ENCODE results near the gene EHD2. TPM values are rescaled to one million over a fixed set of nuclear protein-coding genes. Genes with fewer than 3 reads are reported as not detected.

Gene EHD2
- total and polyA plus RNA-seq, 2 of the 13 experiments (the other 11 are each of a cell fraction or from before 2014, with no cell fraction given), result 0.09 to 0.28 TPM

DNA sequence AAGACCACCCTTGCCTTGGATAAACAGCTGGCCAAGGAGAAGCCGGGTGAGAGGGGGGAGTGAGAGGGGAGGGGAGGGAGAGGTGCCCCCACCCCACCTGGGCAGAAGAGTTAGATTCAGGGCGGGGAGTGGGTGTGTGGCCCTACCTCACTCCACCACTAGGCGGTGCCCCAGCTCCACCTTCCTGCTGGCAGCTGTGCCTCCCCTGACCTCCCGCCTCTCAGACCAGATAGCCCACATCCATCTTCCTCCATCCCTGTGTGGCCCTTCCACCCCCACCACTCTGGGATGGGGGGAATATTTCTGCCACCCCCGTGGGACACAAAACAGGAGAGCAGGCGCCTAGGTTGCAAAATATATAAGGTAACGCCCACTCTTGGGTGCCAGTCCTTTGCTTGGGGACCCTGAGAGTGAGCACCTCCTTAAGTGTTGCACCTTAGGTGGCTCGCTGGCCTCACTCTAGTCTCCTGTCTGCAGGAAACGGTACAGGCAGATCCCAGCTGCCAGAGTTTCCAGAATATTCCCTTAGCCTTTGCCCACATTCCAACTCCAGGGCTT, 13.8 kb upstream of the EHD2 start (continued):
- peak; percentile 52 for TF ChIP-seq RBM39 (IDR thresholded peaks at IDR 0.05; ENCODE audit: low read depth, low read length, poor library complexity, severe bottlenecking)
- TF ChIP-seq, protein P1, sequence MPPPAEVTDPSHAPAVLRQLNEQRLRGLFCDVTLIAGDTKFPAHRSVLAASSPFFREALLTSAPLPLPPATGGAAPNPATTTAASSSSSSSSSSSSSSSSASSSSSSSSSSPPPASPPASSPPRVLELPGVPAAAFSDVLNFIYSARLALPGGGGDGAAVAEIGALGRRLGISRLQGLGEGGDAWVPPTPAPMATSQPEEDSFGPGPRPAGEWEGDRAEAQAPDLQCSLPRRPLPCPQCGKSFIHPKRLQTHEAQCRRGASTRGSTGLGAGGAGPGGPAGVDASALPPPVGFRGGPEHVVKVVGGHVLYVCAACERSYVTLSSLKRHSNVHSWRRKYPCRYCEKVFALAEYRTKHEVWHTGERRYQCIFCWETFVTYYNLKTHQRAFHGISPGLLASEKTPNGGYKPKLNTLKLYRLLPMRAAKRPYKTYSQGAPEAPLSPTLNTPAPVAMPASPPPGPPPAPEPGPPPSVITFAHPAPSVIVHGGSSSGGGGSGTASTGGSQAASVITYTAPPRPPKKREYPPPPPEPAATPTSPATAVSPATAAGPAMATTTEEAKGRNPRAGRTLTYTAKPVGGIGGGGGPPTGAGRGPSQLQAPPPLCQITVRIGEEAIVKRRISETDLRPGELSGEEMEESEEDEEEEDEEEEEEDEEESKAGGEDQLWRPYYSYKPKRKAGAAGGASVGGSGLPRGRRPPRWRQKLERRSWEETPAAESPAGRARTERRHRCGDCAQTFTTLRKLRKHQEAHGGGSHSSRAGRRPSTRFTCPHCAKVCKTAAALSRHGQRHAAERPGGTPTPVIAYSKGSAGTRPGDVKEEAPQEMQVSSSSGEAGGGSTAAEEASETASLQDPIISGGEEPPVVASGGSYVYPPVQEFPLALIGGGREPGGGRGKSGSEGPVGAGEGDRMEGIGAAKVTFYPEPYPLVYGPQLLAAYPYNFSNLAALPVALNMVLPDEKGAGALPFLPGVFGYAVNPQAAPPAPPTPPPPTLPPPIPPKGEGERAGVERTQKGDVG (CRISPR knock-in tag; IDR thresholded peaks at IDR 0.05; ENCODE audit: borderline replicate concordance), result 0 out of 2 replicates have a peak, but pooled peaks have one; percentile 55
- no peak for TF ChIP-seq EHMT2 (IDR thresholded peaks at IDR 0.05; ENCODE audit: borderline replicate concordance, low read depth, low read length)
- TF ChIP-seq, protein P2, sequence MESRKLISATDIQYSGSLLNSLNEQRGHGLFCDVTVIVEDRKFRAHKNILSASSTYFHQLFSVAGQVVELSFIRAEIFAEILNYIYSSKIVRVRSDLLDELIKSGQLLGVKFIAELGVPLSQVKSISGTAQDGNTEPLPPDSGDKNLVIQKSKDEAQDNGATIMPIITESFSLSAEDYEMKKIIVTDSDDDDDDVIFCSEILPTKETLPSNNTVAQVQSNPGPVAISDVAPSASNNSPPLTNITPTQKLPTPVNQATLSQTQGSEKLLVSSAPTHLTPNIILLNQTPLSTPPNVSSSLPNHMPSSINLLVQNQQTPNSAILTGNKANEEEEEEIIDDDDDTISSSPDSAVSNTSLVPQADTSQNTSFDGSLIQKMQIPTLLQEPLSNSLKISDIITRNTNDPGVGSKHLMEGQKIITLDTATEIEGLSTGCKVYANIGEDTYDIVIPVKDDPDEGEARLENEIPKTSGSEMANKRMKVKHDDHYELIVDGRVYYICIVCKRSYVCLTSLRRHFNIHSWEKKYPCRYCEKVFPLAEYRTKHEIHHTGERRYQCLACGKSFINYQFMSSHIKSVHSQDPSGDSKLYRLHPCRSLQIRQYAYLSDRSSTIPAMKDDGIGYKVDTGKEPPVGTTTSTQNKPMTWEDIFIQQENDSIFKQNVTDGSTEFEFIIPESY (CRISPR knock-in tag; IDR thresholded peaks at IDR 0.05), result peak; percentile 39; the same call in 1 of the 2 replicates
- no peak for TF ChIP-seq BRCA1 (CRISPR knock-in tag; IDR thresholded peaks at IDR 0.05)
- TF ChIP-seq, protein P3, sequence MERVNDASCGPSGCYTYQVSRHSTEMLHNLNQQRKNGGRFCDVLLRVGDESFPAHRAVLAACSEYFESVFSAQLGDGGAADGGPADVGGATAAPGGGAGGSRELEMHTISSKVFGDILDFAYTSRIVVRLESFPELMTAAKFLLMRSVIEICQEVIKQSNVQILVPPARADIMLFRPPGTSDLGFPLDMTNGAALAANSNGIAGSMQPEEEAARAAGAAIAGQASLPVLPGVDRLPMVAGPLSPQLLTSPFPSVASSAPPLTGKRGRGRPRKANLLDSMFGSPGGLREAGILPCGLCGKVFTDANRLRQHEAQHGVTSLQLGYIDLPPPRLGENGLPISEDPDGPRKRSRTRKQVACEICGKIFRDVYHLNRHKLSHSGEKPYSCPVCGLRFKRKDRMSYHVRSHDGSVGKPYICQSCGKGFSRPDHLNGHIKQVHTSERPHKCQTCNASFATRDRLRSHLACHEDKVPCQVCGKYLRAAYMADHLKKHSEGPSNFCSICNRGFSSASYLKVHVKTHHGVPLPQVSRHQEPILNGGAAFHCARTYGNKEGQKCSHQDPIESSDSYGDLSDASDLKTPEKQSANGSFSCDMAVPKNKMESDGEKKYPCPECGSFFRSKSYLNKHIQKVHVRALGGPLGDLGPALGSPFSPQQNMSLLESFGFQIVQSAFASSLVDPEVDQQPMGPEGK (CRISPR knock-in tag; IDR thresholded peaks at IDR 0.05), result peak; percentile 64
- peak; percentile 87; the same call in 1 of the 2 replicates for TF ChIP-seq PCBP1 (IDR thresholded peaks at IDR 0.05; ENCODE audit: borderline replicate concordance, low read depth, low read length)
- TF ChIP-seq ZBTB38 (CRISPR knock-in tag; IDR thresholded peaks at IDR 0.05), result peak; percentile 66; the same call in 1 of the 2 replicates
- TF ChIP-seq ZBTB3 (CRISPR knock-in tag; IDR thresholded peaks at IDR 0.05; ENCODE audit: borderline replicate concordance, low read depth), result no peak
- TF ChIP-seq SP2 (CRISPR knock-in tag; IDR thresholded peaks at IDR 0.05), result no peak
- TF ChIP-seq, protein P4, sequence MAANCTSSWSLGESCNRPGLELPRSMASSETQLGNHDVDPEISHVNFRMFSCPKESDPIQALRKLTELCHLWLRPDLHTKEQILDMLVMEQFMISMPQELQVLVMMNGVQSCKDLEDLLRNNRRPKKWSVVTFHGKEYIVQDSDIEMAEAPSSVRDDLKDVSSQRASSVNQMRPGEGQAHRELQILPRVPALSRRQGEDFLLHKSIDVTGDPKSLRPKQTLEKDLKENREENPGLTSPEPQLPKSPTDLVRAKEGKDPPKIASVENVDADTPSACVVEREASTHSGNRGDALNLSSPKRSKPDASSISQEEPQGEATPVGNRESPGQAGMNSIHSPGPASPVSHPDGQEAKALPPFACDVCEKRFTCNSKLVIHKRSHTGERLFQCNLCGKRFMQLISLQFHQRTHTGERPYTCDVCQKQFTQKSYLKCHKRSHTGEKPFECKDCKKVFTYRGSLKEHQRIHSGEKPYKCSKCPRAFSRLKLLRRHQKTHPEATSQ (CRISPR knock-in tag; IDR thresholded peaks at IDR 0.05; ENCODE audit: borderline replicate concordance), result no peak
- TF ChIP-seq CENPT (CRISPR knock-in tag; IDR thresholded peaks at IDR 0.05; ENCODE audit: low read depth), result no peak
- no peak for TF ChIP-seq AKAP8 (CRISPR knock-in tag; IDR thresholded peaks at IDR 0.05)
- TF ChIP-seq ZNF776 (CRISPR knock-in tag; IDR thresholded peaks at IDR 0.05), result no peak
- no peak for TF ChIP-seq ZNF720 (CRISPR knock-in tag; IDR thresholded peaks at IDR 0.05)

Data from HepG2 (cell line).